Fibroblast of skin of left quadriceps (primary cell): ENCODE measurements around the gene ARPP21.
"Not testable (repeated sequence)": the region's sequence is repeated elsewhere in the genome, so short reads cannot be mapped to it uniquely, and the experiment has no call there.

Experiments used
- DNase-seq, 2 experiments: peaks; one replicate each; pipeline ENCODE4 v3.0.0-alpha.2; 2013; ENCODE audit warnings: low read depth in 2 of 2

Gene ARPP21

GRCh38 chr3:35639254-35640186, at the start of gene ARPP21:
Gene ARPP21 (plus strand): TSS chr3:35639525. CDS start chr3:35681752, 42,227 bp downstream.
- no peak for DNase-seq

- DNase-seq, result no peak
Measured at GRCh38 chr3:35592589-35593295, 46.6 kb upstream of the ARPP21 start.

DNA sequence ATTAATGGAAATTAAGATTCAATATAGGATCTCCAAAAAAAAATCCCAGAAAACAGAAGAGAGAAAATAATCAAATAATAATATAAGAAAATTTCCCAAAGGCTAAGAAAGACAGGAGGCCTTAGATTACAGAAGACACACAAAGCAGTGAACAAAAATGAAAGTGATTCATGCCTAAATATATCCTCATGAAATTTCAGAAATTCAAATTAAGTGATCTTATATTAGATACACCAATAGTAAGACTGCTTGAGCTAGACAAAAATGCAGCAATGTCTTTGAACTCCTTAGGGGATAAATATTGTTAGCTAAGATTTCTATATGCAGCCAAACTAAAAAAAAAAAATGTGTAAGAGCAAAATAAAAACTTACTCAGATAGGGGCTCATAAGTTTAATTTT, 44.6 kb upstream of the ARPP21 start:
- no peak for DNase-seq

GRCh38 chr3:35596335-35596995, 42.9 kb upstream of the ARPP21 start:
- DNase-seq, result peak in 1 of 2 experiments; percentile 3

DNA sequence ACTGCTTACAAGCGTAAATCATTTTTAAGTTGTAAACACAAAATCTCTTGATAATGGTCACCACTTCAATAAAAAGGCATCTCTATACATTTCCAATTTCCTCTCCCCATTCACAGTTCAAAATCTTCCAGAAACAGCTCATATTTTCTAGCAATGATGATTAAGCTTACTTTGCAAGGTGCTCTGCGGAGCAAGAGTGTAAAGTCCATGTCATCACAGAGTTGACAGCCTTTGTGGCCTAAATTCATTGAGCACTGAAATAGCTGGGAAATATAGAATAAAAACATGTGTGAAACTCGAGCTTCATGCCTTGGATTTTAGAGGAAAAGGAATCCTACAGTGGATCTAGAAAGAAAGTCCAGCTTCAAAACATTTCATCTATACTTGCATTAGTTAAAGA, 41.8 kb upstream of the ARPP21 start:
- no peak for DNase-seq

- DNase-seq, result no peak
Measured at GRCh38 chr3:35598804-35599203, 40.5 kb upstream of the ARPP21 start.

DNA sequence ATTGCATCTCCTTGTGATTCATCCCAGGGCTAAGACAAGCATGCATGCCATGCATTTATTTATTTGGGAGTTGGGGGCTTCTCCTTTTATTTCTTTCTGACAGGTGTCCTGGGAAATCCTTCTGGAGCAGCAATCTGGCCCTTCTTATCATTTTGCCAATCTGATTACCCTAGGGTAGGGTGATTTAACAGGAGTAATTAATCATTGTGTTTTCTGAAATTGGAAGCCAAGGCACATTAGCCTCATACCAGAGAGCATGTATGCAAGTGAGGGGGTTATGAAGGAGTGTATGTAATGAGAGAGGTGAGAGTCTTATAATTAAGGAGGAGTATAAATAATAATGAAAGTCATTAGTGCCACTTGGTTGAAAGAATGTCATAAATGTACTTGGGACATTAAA, 37.4 kb upstream of the ARPP21 start:
- no peak for DNase-seq

DNA sequence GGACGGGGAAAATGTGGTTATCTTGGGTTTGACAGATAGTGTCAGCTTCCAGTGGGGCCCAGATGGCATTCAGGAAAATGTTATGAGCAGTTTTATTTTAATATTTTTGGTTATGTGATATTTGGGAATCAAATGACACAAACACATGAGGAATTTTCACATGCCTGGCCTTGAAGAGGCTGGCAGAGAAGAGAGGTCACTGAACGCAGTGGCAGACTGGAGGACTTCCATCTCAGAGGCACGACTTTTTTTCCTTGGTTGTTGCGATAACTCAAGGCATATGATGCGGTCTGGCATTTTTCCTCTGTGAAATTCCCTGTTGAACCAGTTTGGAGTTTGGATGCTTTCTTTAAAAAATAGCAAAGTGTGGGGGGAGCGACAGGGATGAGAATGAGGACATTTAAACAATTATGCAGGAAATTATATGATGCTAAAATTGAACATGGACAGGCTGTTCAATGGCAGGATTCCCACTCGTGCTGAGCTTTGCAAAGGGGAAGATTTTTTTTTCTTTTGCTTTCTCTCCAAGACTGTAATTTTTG, 36.9 kb upstream of the ARPP21 start:
- no peak for DNase-seq

DNA sequence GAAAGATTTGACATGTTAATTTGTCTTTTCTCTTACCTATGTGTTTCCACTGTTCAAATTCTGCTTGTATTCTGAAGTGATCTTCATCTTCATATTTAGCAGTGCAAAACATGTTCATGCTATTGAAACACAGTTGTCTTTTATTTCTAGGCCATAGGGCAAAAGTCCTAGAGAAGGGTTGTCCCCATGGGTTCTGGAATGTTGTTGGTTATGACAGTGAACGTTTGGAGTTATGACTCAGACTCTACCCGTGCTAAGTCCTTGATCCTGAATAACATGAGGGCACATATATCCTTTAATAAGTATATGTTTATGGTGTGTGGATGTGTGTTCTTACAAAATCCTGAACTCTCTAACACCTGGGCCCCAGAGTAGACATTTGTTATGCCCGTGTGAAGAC, 23.0 kb upstream of the ARPP21 start:
- DNase-seq, result no peak

GRCh38 chr3:35617370-35617769, 22.0 kb upstream of the ARPP21 start:
- DNase-seq, result no peak

GRCh38 chr3:35620238-35620637, 19.1 kb upstream of the ARPP21 start:
- DNase-seq, result not testable (repeated sequence)

DNA sequence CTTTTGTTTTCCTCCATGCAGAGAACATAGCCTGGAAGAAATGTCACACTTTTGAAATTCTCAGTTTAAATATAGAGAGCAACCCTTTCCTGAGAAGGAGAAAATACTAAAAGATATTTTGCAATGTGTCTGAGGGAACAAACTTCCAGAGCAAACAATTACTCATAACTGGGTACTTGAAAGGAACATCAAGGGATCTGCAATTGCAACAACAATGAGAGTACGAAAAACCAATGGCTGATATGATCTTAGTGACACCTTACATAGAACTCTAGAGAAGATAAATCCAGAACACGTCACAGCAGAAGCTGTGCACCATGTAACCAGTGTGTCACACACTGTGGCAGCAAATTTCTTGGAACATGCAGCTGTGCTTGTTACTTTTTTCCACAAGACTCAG, 14.6 kb upstream of the ARPP21 start:
- DNase-seq, result no peak

- DNase-seq, result no peak
Measured at GRCh38 chr3:35633332-35634124, 5.8 kb upstream of the ARPP21 start.

DNA sequence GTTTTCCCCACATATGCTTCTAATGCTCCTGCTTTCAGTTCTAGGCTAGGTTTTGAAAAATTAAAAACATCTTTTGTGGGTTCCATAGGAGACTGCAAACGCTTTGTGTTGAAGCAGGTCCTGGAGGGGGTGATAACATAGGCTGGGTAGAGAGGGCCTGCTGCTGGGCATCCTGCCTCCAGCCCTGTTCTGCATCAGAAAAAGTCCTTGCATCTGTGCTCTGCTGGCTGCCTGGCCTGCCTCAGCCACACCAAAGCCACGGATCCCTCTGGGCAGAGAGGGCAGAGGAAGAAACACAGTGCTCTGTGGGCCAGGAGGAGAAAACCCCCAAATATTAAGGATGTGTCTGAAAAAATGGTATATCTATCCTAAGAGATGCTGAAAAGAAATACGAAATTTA, 3.9 kb upstream of the ARPP21 start:
- DNase-seq, result no peak

DNA sequence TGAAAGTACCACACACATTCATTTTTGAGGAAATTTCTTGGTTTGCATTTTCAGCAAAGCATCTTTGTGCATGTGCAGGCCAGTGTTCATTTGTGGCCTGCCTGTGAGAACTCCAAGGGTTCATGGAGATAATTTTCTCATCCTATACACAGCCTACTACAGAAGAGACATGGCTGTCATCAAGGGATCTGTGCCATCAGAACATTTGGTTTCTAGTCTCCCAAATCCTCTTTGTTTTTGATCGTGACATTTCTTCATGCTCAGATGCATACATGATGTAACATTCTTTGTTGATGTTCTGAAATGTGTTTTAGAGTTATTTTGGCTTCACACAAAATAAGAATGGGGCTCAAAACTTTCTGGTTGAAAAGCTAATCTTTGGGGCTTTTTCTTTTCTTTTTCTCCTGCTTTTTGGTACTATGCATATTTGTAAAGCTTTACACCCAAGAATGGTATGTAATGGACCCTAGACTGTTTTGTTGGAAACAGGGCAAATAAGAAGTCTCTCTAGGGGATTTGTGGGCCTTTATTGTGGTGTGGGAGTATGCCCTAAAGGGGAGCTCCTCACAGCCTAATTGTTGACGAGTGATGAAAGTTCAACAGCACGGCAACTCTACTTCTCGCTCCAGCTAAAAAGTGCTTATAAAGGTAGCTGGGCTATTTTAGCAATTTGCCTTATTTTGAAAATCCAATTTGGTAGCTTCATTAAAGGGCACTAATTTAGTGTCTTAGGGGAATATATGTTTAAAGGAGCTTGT, 3.2 kb upstream of the ARPP21 start:
- no peak for DNase-seq

DNA sequence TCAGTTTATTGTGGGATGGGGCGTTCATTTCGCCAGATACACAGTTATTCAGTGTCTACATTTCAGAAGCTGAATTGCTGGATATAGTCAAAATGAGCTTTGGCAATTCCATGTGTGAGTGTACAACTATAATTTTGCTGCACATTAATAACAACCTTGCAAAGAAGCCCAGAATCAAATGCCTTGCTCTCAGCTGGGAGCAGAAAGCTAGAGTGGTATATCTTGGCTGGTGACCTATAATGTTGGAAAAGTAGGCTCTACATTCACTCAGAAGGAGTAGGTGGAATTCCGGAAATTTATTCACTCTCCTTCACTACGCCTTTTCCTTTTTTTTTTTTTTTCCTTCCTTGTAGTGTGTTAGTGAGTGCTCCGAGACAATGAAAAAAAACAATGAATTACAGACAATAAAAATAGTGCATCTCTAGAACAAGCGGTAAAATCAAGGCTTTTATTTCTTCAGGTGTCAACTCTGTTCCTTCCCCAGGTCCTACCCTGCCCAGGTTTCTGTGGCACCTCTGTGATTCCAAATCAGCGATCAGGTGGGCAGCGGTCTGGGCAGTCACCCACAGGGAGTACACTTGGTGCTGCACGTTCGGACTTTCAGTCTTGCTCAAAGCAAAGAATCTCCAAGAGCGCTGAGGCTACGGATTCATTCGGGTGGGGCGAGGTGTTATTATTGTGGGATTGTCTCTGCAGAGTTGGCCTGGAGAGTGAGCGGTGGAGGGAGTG, 910 bp upstream of the ARPP21 start:
- no peak for DNase-seq

DNA sequence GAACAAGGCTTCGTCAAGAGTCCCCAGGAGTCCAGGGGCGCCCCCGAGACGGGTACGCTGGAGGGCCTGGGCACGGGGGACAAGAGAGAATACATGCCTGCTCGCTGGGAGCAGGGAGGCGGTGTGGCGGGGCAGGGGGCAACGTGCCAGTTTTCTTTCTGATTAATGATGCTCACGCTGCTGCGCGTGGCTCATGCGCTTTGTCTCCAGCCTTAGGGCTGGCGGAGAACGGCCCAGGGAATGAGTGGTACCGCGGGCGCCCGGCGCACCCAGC, 408 bp upstream of the ARPP21 start:
- no peak for DNase-seq

DNA sequence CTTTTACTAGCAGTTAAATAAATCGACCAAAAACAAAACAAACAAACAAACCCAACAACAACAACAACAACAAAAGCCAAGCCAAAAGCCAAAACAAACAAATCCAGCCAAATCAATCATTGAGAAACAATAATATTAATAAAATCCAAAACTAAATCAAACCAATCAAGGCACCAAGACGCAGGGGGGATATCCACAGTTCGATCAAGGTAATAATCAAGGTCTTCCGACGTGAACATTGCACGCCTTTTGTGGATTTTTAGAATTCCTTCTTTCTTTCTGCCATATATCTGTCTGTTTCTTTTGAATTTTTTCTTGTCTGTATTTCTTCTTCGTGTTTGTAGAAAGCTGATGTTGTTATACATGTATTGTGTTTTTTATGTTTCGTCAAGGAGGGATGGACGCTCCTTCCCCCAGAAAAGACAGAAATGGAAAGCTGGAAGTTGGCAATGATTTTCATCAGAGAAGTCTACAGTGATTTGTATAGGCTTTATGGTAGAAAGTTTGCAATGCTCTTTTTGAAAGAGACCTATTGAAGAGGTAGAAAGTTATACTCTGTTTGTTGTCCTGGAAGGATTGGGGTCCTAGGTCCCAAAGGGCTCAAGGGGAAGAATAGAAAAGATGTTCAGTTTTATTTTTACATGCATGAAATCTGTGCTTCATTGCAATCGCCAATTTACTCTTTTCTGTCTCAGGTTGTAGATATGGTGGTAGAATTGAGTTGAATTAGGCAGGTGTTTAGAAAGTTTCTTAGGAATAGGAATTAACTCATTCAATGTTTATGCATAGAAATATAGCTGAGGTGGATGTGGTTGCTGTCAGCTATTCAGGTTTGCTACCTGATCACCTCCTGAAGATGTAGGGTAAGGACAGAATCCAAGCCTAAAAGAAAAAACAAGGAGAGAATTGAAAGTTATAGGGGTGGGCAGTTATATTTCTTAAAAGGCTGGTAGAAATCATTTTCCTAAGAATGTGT, 1.2 kb downstream of the ARPP21 start:
- no peak for DNase-seq

- DNase-seq, result no peak
Measured at GRCh38 chr3:35641331-35641730, 2.0 kb downstream of the ARPP21 start.
